Islet precursor cell (in vitro differentiated cells): ENCODE measurements around the gene SGMS2.
"Not testable (repeated sequence)": the region's sequence is repeated elsewhere in the genome, so short reads cannot be mapped to it uniquely, and the experiment has no call there.

Experiments
- DNase-seq: peaks from one replicate; pipeline ENCODE4 v3.0.0-alpha.2; 2018

SGMS2 gene

GRCh38 chr4:107870916-107871786 is 46.4 kb downstream of the SGMS2 start:
- DNase-seq = no peak

- no peak for DNase-seq
These were observed 49.3 kb downstream of the SGMS2 start for GRCh38 chr4:107874024-107874423.

- DNase-seq = no peak
These were observed 51.4 kb downstream of the SGMS2 start for GRCh38 chr4:107876099-107876498.

GRCh38 chr4:107877361-107877760 is 52.6 kb downstream of the SGMS2 start:
- no peak for DNase-seq

DNA sequence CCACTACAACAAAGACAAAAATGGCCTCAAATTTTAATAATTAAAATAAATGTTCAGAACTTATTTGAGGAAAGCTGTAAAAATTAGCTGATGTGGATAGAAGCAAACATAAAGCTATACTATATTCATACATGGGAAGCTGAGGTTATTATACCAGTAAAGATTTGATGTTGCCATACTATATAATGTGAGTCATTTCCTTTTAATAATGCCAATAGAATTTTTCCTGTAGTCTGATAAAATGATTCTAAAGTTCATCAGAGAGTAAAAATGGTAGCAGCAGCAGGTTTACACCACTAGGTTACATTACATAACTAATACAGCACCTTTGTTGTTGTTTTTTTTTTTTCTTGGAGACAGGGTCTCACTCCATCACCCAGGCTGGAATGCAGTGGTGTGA is 61.1 kb downstream of the SGMS2 start:
- no peak for DNase-seq

- DNase-seq = no peak
These were observed 63.5 kb downstream of the SGMS2 start for GRCh38 chr4:107888237-107888636.

- DNase-seq = no peak
These were observed 66.0 kb downstream of the SGMS2 start for GRCh38 chr4:107890779-107891178.

DNA sequence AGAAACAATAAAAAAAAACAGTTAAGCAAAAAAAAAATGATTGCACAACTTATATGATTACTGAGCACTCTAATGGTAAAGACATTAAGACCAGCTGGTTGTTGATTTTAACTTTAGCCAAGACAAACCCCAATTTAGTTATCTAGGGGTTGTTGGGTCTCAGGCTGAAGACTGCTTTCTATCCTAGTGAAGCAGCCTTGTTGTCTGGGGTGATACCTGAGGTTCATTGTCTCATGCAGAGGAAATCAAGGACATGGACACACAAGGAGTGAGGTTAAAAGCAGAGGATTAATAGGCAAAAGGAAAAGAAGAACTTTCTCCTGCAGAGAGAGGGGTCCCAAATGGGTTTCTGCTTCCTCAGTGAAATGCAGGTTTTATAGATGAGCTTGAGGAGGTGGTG is 66.6 kb downstream of the SGMS2 start:
- DNase-seq = no peak

GRCh38 chr4:107893171-107894137 is 68.7 kb downstream of the SGMS2 start:
- DNase-seq = no peak

DNA sequence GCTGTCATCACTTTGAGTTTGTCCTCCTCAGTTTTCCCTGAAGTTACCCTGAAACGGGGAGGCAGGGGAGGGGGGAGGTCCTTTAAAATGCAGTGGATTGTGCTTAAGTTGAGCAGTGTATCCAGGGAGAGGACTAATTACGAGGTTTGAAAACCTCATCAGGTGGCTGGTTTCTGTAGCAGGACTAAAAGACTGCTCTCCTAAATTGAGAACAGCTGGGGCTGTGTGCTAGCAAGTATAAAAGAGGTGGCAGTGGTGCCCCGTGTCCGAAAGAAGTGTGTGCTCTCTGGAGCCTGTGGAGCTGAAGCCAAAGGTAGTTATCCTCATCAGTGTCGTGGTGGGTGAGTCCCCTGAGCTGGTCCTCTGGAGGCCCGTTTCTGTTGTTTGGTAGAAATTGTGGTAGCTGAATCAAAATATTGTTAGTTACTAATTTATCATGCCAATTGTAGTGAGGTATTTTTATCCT is 69.4 kb downstream of the SGMS2 start:
- DNase-seq = no peak

- no peak for DNase-seq
These were observed 71.5 kb downstream of the SGMS2 start for GRCh38 chr4:107896158-107896645.

GRCh38 chr4:107896646-107897045 is 71.9 kb downstream of the SGMS2 start:
- no peak for DNase-seq

DNA sequence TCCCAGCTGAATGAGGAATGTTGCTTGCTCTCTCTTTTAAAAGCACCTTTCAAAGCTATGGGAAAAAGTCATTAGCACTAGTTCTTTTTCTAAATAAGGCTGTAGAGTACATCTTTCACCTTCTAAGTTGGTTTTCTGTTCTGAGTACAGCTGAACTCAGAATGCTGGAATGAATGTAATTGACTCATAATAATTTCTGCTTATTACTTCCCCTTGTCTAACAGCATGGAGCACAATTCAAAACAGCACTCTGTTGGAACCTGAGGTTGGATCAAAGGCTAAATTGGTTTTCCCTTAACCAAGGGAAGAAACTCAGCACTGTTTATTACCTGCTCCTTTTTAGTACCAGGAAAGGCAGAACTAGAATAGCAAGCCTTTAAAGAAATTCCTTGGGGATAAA is 73.1 kb downstream of the SGMS2 start:
- no peak for DNase-seq

GRCh38 chr4:107900067-107900466 is 75.3 kb downstream of the SGMS2 start:
- no peak for DNase-seq

DNA sequence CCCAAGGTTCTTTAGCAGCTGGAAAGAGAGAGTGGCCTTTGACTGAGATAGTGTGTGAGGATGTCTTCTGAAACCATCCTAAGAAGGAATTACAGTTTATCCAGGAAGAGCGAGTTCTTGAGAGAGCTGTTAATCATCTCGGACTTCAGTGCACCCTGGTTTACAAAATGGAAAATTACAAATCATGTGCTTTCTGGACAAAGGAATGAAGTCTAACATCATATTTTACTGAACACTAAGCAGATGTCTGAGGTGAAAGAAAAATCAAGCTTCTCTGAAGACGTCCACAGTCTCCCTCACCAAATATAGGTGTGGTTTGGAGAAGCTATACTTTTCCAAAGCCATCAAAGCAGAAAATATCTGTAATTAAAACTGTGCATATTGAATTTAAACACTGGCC is 75.8 kb downstream of the SGMS2 start:
- DNase-seq = no peak

GRCh38 chr4:107901213-107901934 is 76.6 kb downstream of the SGMS2 start:
- DNase-seq = no peak

DNA sequence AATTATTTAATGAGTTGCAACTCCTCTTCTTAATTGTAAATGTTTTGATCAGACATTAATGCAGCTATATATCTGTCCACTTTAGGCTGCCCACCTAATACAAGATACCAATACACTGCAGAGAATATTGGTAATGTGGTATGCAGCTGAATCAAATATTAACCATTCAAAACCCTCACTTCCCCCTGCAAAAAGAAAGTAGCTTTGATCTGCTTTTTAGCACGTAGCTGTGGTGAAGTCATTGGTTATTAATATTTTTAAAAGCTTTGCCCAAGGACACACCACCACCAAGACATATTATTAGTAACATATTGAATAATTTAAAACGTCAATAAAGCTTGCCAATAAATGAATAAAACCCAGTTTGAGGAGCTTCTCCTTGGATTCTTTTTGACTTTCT is 78.0 kb downstream of the SGMS2 start:
- DNase-seq = no peak

DNA sequence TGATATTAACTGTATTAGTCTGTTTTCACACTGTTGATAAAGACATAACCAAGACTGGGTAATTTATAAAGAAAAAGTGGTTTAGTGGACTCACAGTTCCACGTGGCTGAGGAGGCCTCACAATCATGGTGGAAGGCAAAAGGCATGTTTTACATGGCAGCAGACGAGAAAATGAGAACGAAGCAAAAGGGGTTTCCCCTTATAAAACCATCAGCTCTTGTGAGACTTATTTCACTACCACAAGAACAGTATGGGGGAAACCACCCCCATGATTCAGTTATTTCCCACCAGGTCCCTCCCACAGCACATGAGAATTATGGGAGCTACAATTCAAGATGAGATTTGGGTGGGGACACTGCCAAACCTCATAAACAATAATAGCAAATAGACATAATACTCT is 80.3 kb downstream of the SGMS2 start:
- DNase-seq = not testable (repeated sequence)

DNA sequence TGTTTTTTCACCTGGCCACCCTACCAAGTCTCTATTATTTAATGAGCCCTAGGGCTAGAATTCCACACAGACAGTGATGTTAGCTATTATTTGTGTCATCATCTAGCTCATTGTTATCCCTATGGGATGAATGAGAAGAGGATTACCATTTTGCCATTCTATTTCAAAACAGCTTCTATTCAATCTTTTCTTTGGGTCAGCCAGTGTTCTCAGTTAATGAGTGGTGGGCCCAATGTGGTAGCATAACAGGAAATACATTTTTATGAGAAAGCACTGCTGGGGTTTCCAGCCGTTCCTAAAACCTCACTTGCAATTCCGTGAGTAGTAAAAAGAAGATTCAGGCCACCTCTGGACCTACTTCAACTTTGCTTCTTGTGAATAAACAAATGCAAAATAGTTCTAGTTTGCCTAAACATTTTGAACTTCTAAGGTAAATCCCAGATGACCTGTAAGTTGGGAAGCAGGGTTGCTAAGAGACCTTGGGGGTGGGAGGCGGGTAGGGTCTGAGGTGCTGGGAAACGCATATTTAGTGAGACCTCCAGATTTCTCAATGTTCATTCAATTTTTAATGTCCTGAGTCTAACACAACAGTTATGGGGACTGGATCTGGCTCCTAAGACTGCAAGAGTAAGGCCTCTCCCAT is 81.8 kb downstream of the SGMS2 start:
- no peak for DNase-seq

- no peak for DNase-seq
These were observed 83.6 kb downstream of the SGMS2 start for GRCh38 chr4:107908377-107908776.

DNA sequence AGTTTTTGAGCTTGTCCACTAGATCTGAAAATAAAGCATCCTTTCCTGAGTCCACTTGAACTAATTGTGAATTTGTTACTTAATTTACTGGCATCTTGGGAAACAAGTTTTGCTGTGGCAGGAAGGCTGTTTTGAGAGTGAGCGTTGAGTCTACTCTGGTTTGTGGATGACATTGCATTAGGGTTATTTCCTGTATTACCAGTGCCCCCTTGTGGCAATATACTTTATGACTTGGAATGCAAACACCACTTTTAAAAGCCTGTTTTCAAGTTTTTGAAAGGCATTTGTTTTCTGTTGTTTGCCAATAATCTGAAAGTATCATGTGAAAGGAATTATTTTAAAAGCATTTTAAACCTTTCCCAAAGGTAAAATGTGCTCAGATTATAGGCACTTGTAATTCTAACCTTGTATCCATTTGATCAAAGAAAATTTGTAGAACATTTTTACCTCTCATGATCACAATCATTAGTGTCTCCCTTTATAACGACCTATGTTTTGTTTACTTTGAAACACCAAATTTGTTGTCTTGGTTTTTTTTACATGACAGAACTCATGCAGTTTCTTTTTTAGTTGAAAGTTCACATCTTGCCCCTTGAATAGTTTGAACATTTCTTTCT is 88.7 kb downstream of the SGMS2 start:
- DNase-seq = no peak

GRCh38 chr4:107915220-107915619 is 90.5 kb downstream of the SGMS2 start:
- DNase-seq = no peak
